ENCODE measurements around the gene PCDHGA5.

GRCh38 chr5:141345327-141345726, 18.6 kb upstream of the PCDHGA5 start:
- TF ChIP-seq CTCF (IDR thresholded peaks at IDR 0.05) (no peak), POLR2A (IDR thresholded peaks at IDR 0.05) (no peak)
